Osteoblast (primary cell): ENCODE data around the gene NFKBIA. TPM values are rescaled to one million over a fixed set of nuclear protein-coding genes. Genes with fewer than 3 reads are reported as not detected.
A peak's percentile ranks its signal among the peaks of the same experiment; 100 is the strongest.

Experiments used
- DNase-seq: peaks from one replicate; pipeline ENCODE4 v3.0.0; 2011; ENCODE audit warnings: low spot score, mixed read lengths; ENCODE audit not compliant: insufficient read length; ENCODE audit errors: missing footprints
- H2AFZ ChIP-seq: 2 replicates; pipeline ENCODE4 v1.6.0; 2011; ENCODE audit warnings: mild to moderate bottlenecking, low read length
- H3K27ac ChIP-seq: 2 replicates; pipeline ENCODE4 v1.5.1; 2011; ENCODE audit warnings: mild to moderate bottlenecking, low read depth, low read length, moderate library complexity
- H3K27me3 ChIP-seq: 2 replicates; pipeline ENCODE4 v1.6.0; 2012; ENCODE audit warnings: mild to moderate bottlenecking, control low read depth, inconsistent platforms, low read length, moderate library complexity; ENCODE audit not compliant: insufficient read depth
- H3K36me3 ChIP-seq: 2 replicates; pipeline ENCODE4 v1.5.1; 2011; ENCODE audit warnings: mild to moderate bottlenecking, low read length, control low read depth, moderate library complexity; ENCODE audit not compliant: insufficient read depth
- H3K4me1 ChIP-seq: 2 replicates; pipeline ENCODE4 v1.5.1; 2011; ENCODE audit warnings: mild to moderate bottlenecking, low read length, control low read depth, moderate library complexity; ENCODE audit not compliant: insufficient read depth
- H3K4me2 ChIP-seq: 2 replicates; pipeline ENCODE4 v1.6.0; 2011; ENCODE audit warnings: mild to moderate bottlenecking, low read length; ENCODE audit not compliant: insufficient read depth
- H3K4me3 ChIP-seq: fragments of 200-600 bp; sonication (generic); 3 replicates; pipeline ENCODE4 v1.5.1; 2012; ENCODE audit warnings: mild to moderate bottlenecking, low read length, inconsistent platforms; ENCODE audit not compliant: insufficient read depth
- H3K79me2 ChIP-seq: 2 replicates; pipeline ENCODE4 v1.6.0; 2012; ENCODE audit warnings: mild to moderate bottlenecking, low read length, control low read depth, inconsistent platforms; ENCODE audit not compliant: insufficient read depth
- H3K9me3 ChIP-seq: 2 replicates; pipeline ENCODE4 v1.5.1; 2011; ENCODE audit warnings: low read depth, low read length, control low read depth
- H4K20me1 ChIP-seq: 2 replicates; pipeline ENCODE4 v1.6.0; 2012; ENCODE audit warnings: mild to moderate bottlenecking, low read length, control low read depth; ENCODE audit not compliant: insufficient read depth
- CTCF ChIP-seq: IDR thresholded peaks from 2 replicates; pipeline ENCODE4 v1.5.1; 2011; ENCODE audit warnings: mild to moderate bottlenecking, low read depth, low read length, moderate library complexity; ENCODE audit errors: extremely low read depth
- total RNA-seq: library from RNA; depleted of rRNA; stranded (reverse); fragments of >200 nt; gene quantifications from 2 replicates; pipeline ENCODE4 v1.2.3, GENCODE V29; 2012

The NFKBIA gene
- total RNA-seq, 1 donor: 51.0 TPM

DNA sequence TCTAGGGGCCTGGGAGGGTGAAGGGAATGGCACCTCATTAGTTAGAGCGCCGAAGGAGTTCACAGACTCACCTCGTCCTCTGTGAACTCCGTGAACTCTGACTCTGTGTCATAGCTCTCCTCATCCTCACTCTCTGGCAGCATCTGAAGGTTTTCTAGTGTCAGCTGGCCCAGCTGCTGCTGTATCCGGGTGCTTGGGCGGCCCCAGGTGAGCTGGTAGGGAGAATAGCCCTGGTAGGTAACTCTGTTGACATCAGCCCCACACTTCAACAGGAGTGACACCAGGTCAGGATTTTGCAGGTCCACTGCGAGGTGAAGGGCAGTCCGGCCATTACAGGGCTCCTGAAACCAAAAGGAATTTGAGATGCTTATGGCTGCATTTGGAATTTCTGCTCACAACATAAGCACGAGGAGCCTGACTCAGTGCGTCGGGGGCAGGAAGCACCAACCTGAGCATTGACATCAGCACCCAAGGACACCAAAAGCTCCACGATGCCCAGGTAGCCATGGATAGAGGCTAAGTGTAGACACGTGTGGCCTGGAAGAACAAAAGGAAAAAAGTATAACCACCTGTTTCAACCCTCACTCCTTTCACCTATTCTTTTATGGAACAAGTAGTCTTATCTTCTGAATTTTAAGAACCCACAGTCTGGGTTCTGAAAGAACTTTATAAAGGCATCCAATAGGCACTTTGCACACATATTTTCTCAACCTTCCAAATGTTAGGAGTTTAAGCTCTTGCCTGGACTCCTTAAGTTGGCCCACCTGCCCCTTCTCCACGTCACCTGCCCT, 2.0 kb downstream of the NFKBIA start:
- peaks cover 28% of the 10 kb centered on the region for H3K79me2 ChIP-seq
- H3K27me3 ChIP-seq: no peaks in the 10 kb centered on the region
- peak overlapping the region; percentile 95 for H3K4me3 ChIP-seq
- peaks cover 44% of the 10 kb centered on the region for H3K4me1 ChIP-seq
- peaks cover 26% of the 10 kb centered on the region for H4K20me1 ChIP-seq
- H3K4me2 ChIP-seq: peak overlapping the region; percentile 96
- H3K36me3 ChIP-seq: peaks cover 38% of the 10 kb centered on the region
- no peak overlapping the region for H2AFZ ChIP-seq
- DNase-seq: no peak
- H3K27ac ChIP-seq: peak overlapping the region; percentile 90
- H3K9me3 ChIP-seq: no peaks in the 10 kb centered on the region
- TF ChIP-seq CTCF: no peak

DNA sequence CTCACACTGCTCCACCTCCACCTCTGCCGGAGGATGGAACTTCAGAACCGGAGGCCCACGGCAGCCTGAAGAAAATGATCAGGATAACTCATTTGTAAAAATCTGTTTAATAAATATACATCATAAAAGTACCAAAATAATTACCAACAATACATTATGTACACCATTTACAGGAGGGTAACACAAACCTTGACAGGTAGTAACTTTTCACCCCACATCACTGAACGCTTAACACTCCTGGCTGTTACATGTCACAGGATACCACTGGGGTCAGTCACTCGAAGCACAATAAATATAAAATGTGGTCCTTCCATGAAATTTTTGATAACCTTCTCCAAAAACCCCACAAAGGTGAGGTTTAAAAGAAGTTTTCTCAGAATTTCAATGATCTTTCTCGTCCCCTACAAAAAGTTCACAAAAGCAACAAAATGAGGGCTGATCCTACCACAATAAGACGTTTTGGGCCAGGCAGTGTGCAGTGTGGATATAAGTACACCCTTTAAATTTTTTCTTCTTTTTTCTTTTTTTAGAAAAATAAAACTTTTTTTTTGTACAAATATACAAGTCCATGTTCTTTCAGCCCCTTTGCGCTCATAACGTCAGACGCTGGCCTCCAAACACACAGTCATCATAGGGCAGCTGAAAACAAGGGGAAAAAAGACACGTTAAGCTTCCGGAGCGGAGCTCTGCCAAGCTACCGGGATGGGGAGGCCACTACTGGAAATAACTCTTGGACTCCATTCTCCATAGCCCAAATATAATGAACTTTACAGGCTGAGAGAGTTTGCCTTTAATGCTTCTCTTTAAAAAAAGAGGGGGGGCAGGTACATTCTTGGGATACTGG, 2.9 kb downstream of the NFKBIA start:
- H3K4me2 ChIP-seq: peak overlapping the region; percentile 96
- no peak overlapping the region for H2AFZ ChIP-seq
- H4K20me1 ChIP-seq: peaks cover 26% of the 10 kb centered on the region
- H3K4me1 ChIP-seq: peaks cover 44% of the 10 kb centered on the region
- H3K79me2 ChIP-seq: peaks cover 28% of the 10 kb centered on the region
- H3K36me3 ChIP-seq: peaks cover 38% of the 10 kb centered on the region
- no peak for TF ChIP-seq CTCF
- no peak for DNase-seq
- H3K27ac ChIP-seq: peak overlapping the region; percentile 90
- H3K4me3 ChIP-seq: peak overlapping the region; percentile 95
- no peaks in the 10 kb centered on the region for H3K27me3 ChIP-seq
- H3K9me3 ChIP-seq: no peaks in the 10 kb centered on the region

GRCh38 chr14:35400648-35401421, 3.7 kb downstream of the NFKBIA start:
- H3K4me2 ChIP-seq: no peak overlapping the region
- no peak overlapping the region for H2AFZ ChIP-seq
- no peak for DNase-seq
- no peaks in the 10 kb centered on the region for H3K27me3 ChIP-seq
- peaks cover 44% of the 10 kb centered on the region for H3K4me1 ChIP-seq
- TF ChIP-seq CTCF: no peak
- peaks cover 28% of the 10 kb centered on the region for H3K79me2 ChIP-seq
- no peaks in the 10 kb centered on the region for H3K9me3 ChIP-seq
- no peak overlapping the region for H3K27ac ChIP-seq
- H3K4me3 ChIP-seq: no peak overlapping the region
- peaks cover 26% of the 10 kb centered on the region for H4K20me1 ChIP-seq
- H3K36me3 ChIP-seq: peaks cover 38% of the 10 kb centered on the region
